NCI-H69 (cell line): ENCODE results near the gene ITK.
"Not testable (repeated sequence)": the region's sequence is repeated elsewhere in the genome, so short reads cannot be mapped to it uniquely, and the experiment has no call there.

ENCODE experiments used
- DNase-seq: peaks from one replicate; lab custom pipeline; 2025; lab: John Stamatoyannopoulos, UW

The ITK gene

GRCh38 chr5:157213527-157214243 is 33.0 kb downstream of the ITK start:
- DNase-seq, result no peak

- no peak for DNase-seq
Measured at GRCh38 chr5:157214415-157214814, 33.8 kb downstream of the ITK start.

- DNase-seq, result no peak
Measured at GRCh38 chr5:157214861-157215513, 34.3 kb downstream of the ITK start.

- no peak for DNase-seq
Measured at GRCh38 chr5:157215514-157216167, 35.0 kb downstream of the ITK start.

GRCh38 chr5:157216391-157217142 is 35.9 kb downstream of the ITK start:
- no peak for DNase-seq

- peak; percentile 5 for DNase-seq
Measured at GRCh38 chr5:157217289-157218024, 36.8 kb downstream of the ITK start.

- no peak for DNase-seq
Measured at GRCh38 chr5:157219491-157220271, 39.0 kb downstream of the ITK start.

GRCh38 chr5:157221959-157222358 is 41.3 kb downstream of the ITK start:
- DNase-seq, result no peak

GRCh38 chr5:157222506-157223230 is 42.0 kb downstream of the ITK start:
- DNase-seq, result no peak

GRCh38 chr5:157225469-157226422 is 45.1 kb downstream of the ITK start:
- DNase-seq, result no peak

GRCh38 chr5:157230610-157231009 is 50.0 kb downstream of the ITK start:
- DNase-seq, result no peak

GRCh38 chr5:157232706-157233105 is 52.1 kb downstream of the ITK start:
- no peak for DNase-seq

GRCh38 chr5:157233515-157233914 is 52.9 kb downstream of the ITK start:
- DNase-seq, result no peak

GRCh38 chr5:157236423-157236822 is 55.8 kb downstream of the ITK start:
- DNase-seq, result no peak

GRCh38 chr5:157241483-157241882 is 60.8 kb downstream of the ITK start:
- no peak for DNase-seq

- DNase-seq, result not testable (repeated sequence)
Measured at GRCh38 chr5:157244704-157245103, 64.1 kb downstream of the ITK start.

- DNase-seq, result peak; percentile 78
Measured at GRCh38 chr5:157245476-157245875, 64.8 kb downstream of the ITK start.

- DNase-seq, result peak; percentile 67
Measured at GRCh38 chr5:157245886-157246285, 65.2 kb downstream of the ITK start.

GRCh38 chr5:157247267-157247666 is 66.6 kb downstream of the ITK start:
- no peak for DNase-seq
